Immature natural killer cell (primary cell): Measurements from ENCODE around the gene FCRL2. TPM values are rescaled to one million over a fixed set of nuclear protein-coding genes. Genes with fewer than 3 reads are reported as not detected.

Experiments used
- DNase-seq, 3 donors: peaks; one replicate each; pipeline ENCODE4 v3.0.0; 2022; ENCODE audit warnings: mixed read lengths in 1 of 3
- H3K27ac Mint-ChIP-seq, 6 donors: one replicate each; pipeline ENCODE4 v1.8.0; 2020; ENCODE audit warnings: mixed read lengths in 6 of 6, mild to moderate bottlenecking in 5 of 6, inconsistent platforms in 4 of 6, moderate library complexity in 3 of 6
- H3K27me3 Mint-ChIP-seq, 3 donors: one replicate each; pipeline ENCODE4 v1.8.0; 2020 to 2021; ENCODE audit warnings: low read depth in 3 of 3, mild to moderate bottlenecking in 3 of 3, mixed read lengths in 3 of 3, moderate library complexity in 3 of 3, inconsistent platforms in 1 of 3
- H3K36me3 Mint-ChIP-seq, 3 donors: one replicate each; pipeline ENCODE4 v1.8.0; 2020; ENCODE audit warnings: mixed read lengths in 3 of 3, inconsistent platforms in 2 of 3, mild to moderate bottlenecking in 2 of 3
- H3K4me1 Mint-ChIP-seq, 2 donors: one replicate each; pipeline ENCODE4 v1.8.0; 2020; ENCODE audit warnings: inconsistent platforms in 2 of 2, mild to moderate bottlenecking in 2 of 2, mixed read lengths in 2 of 2, moderate library complexity in 1 of 2
- H3K4me3 Mint-ChIP-seq, 5 donors: one replicate each; pipeline ENCODE4 v1.8.0; 2020; ENCODE audit warnings: mild to moderate bottlenecking in 5 of 5, mixed read lengths in 5 of 5, inconsistent platforms in 3 of 5, moderate library complexity in 3 of 5
- H3K9me3 Mint-ChIP-seq, 6 donors: one replicate each; pipeline ENCODE4 v1.8.0; 2020; ENCODE audit warnings: mild to moderate bottlenecking in 6 of 6, mixed read lengths in 6 of 6, inconsistent platforms in 4 of 6, moderate library complexity in 3 of 6
- polyA plus RNA-seq, 3 donors: library from polyadenylated mRNA; unstranded; fragments of 300-500 nt; fragmentation: Illumina TruSeq; gene quantifications; one replicate each; pipeline ENCODE4 v1.2.3, GENCODE V29; 2021

Gene FCRL2
- polyA plus RNA-seq, 3 donors from 2014 or later = not detected

- peak overlapping the region; percentile 90 to 99 (median 96) for H3K27ac Mint-ChIP-seq
- H3K4me3 Mint-ChIP-seq = peak overlapping the region; percentile 87 to 97 (median 92)
- no peak for DNase-seq
- peaks cover 0 to 2% (median 0%) of the 10 kb centered on the region in 6 donors for H3K9me3 Mint-ChIP-seq
- peaks cover 24 to 47% (median 40%) of the 10 kb centered on the region in 3 donors for H3K36me3 Mint-ChIP-seq
- H3K27me3 Mint-ChIP-seq = peaks cover 2 to 12% (median 2%) of the 10 kb centered on the region in 3 donors
- H3K4me1 Mint-ChIP-seq = peaks cover 97 to 100% of the 10 kb centered on the region in 2 donors
Observed at GRCh38 chr1:157697781-157698569, 79.0 kb downstream of the FCRL2 start.

GRCh38 chr1:157696966-157697628 lies 79.8 kb downstream of the FCRL2 start:
- H3K4me3 Mint-ChIP-seq = peak overlapping the region; percentile 87 to 97 (median 92)
- peak overlapping the region; percentile 90 to 99 (median 96) for H3K27ac Mint-ChIP-seq

More at GRCh38 chr1:157696966-157697628, 79.8 kb downstream of the FCRL2 start:
- Mint-ChIP-seq H3K4me1 (peaks cover 95 to 100% of the 10 kb centered on the region in 2 donors), H3K27me3 (peaks cover 0 to 8% (median 2%) of the 10 kb centered on the region in 3 donors), H3K36me3 (peaks cover 24 to 44% (median 33%) of the 10 kb centered on the region in 3 donors), H3K9me3 (no peaks in the 10 kb centered on the region)
- peak; percentile 26 to 32 (median 29) for DNase-seq

Other genes starting within 250 kb of the FCRL2 start
- under 1 TPM in 1 of 3 donors, not detected in 2; 0.10 TPM for gene FCRL5, start 224.6 kb downstream of the FCRL2 start, polyA plus RNA-seq
- gene FCRL4, start 179.0 kb downstream of the FCRL2 start, polyA plus RNA-seq = not detected
- 100 to 1,000 TPM in 2 of 3 donors, 10 to 100 TPM in 1; 60.3 to 119 (median 115) TPM for gene FCRL3, start 76.4 kb downstream of the FCRL2 start, polyA plus RNA-seq
- under 1 TPM; 0.09 to 0.41 (median 0.39) TPM for gene FCRL1, start 43.0 kb upstream of the FCRL2 start, polyA plus RNA-seq
- not detected for gene CD5L, start 64.7 kb upstream of the FCRL2 start, polyA plus RNA-seq
- not detected for gene KIRREL1, start 216.5 kb upstream of the FCRL2 start, polyA plus RNA-seq